GM19455 (cell line): ENCODE results near the gene TRAPPC2.
"Not testable (repeated sequence)": the region's sequence is repeated elsewhere in the genome, so short reads cannot be mapped to it uniquely, and the experiment has no call there.

ENCODE experiments used
- ATAC-seq: cut with Tn5 transposase; IDR thresholded peaks from one replicate; pipeline ENCODE4 v1.9.1; 2021; ENCODE audit not compliant: unreplicated experiment

Gene TRAPPC2

DNA sequence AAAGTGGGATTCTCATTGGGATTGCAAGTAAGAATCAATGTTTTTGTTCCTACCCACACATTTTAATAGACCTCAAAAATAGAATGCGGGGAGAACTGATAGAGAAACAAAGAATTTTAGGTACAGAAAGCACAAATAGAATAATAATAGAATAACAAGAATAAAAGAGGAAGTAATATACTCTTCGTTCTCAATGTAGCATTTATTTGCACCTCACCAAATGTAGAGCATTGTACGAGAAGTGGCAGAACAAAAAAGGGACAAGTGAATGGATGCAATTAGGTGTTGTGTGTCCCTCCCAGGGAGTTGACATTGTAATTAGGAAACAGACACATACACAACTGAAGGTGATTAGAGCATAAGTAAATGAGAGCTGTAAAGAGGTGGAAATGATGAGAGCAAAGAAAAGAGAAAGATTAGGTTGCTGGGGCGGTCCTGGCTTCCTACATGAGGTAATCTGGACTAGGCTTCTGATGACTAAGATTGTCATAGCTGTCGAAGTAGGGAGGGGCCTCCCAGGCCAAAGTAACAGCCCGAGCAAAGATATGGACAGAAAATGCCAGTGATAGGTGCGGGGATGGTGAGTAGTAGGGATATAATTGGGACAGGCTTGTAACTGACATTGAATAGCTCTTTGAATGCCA, 35.1 kb downstream of the TRAPPC2 start:
- peak; percentile 63 for ATAC-seq

DNA sequence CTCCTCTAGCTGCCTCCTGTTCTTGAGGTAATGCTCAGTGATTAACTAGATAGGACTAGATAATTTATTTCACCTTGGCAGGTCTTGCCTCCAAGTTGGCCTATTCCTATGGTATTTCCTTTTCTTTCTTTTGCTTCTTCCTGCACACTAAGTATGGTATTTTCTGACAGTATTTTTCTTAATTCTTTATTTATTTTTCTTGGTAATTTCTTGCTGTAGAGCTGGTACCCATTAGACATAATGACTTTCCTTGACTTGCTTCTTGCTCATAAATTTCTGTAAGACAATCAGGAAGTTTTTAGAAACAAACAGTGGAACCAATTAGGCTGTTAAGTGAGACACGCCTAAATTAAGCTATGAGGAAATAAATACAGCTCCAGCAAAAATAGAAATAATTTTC, 36.0 kb downstream of the TRAPPC2 start:
- ATAC-seq, result no peak

DNA sequence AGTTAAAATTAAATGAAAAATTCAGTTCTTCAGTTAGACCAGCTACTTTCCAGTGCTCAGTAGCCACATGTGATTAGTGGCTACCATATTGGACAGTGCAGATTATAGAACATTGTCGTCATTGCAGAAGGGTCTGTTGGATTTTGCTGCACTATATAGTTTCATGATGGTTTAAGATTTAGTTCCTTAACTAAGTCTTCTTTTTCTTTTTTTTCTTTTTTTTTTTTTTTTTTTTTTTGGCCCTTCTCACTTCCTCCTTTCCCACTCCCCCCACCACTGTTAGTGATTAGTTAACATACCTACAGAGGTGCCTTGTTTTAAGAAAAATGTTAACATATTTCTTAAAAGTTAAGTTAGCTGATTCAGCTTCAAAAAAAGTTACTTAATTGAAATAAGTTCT, 36.4 kb downstream of the TRAPPC2 start:
- no peak for ATAC-seq

DNA sequence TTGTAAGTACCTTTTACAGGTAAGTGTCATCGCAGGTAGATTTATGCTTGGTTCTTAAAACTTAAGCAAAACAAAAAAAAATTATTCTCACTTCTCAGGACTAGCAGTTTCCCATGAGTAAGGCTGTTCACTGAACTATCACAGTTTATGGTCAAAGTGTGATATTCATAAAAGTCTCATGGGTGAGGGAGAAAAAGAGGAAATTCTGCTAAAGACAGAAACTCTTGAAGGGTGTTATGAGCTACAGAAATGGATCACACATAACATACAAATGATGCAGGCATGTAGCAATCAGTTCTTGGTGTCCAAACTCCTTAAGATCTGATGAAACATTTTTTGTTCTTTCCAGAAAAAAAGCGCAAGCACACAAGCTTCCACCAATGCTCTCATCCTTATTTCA, 37.0 kb downstream of the TRAPPC2 start:
- ATAC-seq, result no peak

DNA sequence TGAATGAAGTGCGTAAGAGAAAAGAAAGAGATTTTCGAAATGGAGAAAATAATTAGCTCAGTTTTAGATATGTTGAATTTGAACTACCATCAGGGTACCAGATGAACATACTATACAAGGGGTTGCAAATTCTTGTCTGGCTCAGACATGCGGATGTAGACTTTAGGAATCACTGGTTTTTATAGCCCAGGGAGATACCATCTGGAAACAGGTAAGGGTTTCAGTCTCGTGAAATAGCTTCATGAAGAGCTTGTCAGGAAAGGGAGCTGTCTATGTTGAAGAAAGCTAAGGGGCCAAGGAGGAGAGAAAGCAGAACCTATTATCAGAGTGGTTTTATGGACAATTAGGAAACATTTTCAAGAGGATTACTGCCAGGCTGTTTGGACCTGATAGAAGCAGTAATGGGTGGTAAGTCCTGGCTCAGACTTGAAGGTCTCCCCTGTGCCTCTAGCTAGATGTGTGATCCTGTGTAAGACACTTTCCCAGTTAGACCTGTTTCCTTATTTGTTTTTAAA, 38.8 kb downstream of the TRAPPC2 start:
- ATAC-seq, result no peak

DNA sequence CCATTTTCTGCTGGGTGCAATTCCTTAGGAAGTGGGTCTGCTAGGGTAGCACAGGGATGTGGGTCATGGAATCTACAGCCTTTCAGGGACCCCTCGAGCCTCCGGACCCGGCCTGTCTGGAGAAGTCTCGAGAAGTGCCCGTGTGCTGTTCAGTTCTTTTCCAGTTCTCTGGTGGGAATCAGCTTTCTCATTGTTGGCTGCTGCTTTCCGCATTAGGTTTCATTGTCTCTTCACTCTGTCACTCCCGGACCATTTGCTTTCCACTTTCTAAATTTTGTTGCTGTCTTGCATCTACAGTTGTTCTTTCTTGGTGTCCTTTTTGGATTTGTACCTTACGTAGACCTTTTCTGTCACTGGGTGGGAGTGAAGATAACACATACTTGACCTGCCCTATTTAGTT, 39.4 kb downstream of the TRAPPC2 start:
- ATAC-seq, result no peak

DNA sequence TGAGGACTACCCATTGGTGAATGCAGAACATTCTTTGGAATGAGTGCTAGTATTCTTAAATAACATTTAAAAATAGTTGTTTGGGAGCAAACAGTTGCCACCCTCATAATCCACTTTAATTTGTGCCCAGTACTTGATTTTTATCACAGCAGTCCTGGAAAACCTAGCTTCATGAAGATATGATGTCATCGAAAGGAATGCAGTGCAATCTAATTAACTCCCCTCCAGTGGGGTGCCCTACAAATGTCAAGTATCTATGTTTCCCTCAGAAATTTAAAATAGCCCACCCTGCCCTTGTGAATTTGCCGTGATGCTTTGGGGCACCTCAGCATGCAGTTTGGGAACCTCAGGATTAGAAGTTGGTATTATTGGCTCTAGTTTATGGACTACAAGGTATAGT, 40.1 kb downstream of the TRAPPC2 start:
- ATAC-seq, result no peak

DNA sequence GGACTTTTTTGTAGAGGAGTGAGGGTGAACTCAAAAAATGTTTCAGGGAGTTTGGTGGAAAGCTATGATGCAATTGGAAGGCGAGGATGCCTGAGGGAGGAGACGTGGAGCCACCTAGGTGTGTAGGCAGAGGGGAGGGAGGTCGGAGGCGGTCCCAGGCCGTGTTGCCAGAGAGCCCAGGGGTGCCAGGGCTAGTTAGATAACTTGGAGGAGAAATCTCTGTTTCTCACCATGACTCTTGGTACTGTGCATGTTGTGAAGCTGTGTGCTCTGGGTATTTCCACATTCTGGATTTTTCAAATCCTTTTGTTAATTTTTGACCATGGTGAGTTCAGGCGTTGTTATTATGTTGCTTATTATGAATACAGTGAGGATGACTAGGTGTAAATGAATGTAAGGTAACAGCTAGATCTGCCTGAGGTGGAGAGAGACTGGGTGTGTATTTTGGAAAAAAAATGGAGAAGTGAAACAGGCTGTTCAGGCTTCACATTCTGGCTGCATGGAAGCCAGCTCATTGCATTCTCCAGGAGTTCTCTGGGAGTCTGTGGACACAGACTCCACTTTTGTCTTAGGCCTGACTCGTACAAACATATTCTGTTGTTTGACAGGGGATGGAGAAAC, 41.0 kb downstream of the TRAPPC2 start:
- ATAC-seq, result no peak

DNA sequence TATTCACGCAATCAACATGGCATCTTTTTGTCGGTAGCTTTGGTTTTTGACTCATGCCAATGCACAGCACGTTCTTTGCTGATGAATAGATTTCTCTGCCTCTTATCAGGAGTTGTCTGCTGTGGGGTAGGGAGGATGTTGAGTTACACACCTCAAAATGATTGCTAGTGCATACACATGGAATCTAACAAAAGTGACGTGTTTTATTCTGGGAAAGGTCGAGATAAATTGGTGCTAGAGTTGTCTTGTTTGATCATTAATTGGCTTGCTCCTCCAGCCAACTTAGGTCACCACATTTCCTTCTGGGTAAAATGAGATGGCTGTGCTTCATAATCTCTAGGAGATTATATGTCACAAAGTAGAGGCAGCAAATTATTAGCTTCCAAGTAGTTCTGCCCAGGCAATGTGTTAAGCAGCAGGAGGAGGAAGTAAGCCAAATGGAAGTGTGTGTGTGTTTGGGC, 41.6 kb downstream of the TRAPPC2 start:
- ATAC-seq, result no peak

DNA sequence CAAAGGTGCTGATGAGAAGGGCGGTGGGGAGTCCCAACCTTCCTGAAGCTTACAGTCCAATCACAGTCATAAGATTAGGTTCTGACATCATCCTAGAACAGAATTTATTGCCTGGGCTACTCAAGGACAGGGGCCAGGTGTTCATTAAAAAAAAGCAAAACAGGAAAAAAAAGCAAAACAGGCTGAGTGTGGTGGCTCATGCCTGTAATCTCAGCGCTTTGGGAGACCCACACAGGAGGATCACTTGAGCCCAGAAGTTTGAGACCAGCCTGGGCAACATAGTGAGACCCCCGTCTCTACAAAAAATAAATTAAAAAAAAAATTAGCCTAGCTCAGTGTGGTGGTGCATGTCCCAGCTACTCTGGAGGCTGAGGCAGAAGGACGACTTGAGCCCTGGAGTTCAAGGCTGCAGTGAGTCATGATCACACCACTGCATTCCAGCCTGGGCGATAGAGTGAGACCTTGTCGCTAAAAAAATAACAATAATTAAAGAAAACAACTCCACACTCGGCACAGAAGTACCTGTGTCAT, 42.5 kb downstream of the TRAPPC2 start:
- no peak for ATAC-seq

DNA sequence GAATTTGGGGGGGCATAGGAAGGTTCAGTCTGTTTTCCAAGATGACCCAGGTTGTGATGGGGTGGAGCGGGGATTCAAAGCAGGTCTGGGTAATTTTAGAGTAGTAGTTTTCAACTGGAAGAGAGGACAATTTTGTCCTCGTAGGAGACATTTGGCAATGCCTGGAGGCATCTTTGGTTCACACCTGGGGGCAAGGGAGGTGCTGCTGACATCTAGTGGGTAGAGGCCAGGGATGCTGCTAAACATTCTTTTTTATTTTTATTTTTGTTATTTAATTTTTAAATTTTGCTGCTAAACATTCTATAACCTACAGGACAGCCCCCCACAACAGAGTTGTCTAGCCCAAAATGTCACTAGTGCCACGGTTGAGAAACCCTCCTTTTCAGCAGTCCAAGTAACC, 43.6 kb downstream of the TRAPPC2 start:
- no peak for ATAC-seq

DNA sequence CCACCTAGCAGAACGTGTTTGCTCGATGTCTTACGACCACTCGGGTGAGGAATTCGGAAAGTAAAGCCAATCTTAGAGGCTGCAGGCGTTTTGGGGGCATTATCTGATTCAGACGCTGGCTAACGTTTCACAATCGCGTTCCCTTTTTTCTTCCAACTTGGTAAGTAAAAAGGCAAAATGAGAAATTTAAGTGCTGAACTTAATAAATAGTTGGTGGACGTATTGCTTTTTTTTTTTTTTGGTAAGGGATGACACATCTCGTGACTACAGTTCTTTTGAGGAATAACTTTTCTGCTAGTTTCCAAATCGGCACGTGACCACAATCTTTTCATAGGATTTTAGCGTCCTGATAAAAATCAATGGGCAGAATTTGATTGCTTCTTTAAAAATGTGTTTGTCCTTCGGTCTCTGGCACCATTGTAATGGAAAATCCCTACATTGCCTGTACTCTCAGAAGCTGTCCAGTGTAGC, 44.6 kb downstream of the TRAPPC2 start:
- ATAC-seq, result no peak

DNA sequence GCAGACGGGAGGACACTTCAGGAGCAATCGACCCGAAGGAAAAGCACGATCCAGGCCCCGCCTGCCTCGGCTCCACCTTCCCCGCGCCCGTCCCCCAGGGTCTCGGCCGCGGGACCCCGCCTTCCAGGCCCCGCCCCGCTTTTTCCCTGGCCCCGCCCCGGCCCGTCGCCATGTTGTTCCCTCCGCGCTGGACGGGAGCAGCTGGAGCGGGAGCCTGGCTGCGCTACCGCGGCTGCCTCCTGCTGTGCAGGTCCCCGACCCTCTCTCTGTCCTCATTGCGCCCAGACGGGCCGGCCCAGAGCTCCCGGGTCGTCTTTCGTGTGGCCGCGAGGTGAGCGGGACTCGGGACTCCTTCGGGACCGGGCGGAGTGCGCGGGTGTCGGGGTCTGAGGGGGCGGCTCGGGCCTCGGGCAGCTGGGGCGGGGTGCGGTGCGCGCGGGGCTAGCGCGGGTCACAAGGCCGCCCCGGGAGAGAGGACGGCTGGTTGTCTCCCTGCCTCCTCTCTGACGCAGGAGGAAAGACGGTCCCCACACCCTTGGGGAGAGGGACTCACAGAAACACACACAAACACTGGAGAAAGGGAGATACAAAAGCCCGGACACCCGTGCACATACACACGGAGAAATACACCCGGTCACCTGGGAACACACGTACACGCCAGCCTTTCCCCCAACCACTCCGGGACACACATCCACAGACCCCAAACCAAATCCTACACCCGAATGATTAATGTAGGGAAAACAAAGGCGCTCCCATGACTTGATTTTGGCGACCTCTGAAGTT, 45.3 kb downstream of the TRAPPC2 start, which contains the start of gene RAB9A:
TSS of gene RAB9A (plus strand) at position 171 of the 783 bp plus-strand sequence. CDS start 19,619 bp downstream, outside the sequence.
- ATAC-seq, result peak; percentile 81

DNA sequence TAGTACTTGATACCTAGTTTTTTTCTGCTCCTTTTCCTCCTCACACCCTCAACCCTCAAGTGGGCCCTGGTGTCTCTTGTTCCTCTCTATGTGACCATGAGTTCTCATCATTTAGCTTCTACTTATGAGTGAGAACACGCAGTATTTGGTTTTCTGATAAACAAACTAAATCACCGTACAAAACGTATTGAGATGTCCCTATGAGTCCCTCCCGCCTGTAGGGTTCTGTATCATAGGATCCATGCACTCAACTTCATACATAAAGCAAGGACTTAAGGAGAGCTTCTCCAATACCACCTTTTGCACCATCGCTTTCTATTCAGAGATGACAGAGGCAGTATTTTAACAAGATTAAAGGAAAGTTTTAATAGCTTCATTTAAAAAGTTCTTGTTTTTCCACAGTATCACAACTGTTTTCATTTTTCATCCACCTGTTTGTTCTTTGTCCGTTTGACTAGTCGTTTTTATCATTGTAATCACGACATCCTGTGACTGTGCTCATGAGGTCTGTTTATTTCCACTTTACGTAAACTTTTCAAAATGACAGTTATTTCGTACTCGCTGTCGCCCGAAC, 45.9 kb downstream of the TRAPPC2 start:
- ATAC-seq, result no peak

DNA sequence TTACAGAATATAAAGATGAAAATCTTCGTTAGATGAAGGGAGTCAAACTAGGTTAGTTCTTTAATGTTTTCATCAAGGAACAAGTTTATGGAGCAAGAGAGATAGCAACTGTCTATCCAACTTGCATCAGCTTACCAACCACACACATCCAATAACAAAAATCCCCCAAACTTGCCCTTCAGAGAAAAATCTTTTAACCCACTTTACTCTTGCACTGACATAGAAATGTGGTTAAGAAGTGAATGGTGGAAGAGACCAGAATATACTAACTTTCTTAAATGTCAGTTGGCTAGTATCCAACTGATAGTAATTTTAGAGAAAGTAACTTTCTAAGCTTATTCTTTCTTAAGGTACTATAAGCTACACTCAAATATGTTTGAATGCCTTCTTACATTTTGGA, 47.2 kb downstream of the TRAPPC2 start:
- ATAC-seq, result no peak

DNA sequence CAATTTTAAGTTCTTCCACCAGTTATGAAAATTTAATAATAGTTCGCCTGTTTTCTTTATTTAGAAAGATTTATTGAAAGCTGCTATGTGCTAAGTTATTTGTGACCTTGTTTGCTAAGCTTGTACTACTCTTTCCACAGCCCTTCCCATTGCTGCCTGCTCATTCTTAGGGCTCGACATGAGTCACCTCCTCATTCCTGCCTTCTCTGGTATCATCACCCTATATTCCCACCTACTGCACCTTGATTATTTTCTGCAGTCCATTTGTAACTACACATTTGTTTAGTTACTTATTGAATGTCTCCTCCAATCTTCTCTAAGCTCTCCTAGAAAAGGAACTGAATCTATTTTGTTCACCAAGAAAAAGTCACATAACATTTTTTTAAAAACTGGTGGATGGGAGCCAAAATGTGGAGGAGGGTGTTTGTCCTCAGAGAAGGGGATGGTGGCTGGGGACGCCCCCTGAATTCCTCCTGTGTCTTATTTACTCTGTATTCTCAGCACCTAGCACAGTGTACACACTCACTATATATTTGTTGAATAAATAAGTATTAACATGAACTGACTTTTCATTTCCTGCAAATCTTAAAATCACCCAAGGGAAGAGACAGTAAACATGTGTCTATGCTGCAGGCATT, 49.2 kb downstream of the TRAPPC2 start:
- ATAC-seq, result no peak

DNA sequence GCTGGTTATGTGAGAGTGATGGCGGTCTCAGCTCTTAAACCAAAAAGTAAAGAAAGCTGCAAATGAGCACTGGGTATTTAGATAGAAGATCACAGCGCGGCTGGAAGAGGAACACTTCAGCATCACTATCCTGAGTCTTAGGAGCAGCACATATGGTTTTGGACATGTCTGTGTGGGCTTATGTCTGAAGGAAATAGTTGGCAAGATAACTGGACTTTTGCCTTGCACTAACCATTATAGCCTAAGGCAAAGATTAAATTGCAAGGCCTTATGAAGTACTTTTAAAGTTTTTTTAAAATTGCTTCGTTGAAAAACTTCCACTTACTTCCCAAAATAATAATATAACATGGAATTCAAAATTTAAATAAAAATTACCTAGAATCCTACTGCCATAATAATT, 50.1 kb downstream of the TRAPPC2 start:
- ATAC-seq, result no peak

DNA sequence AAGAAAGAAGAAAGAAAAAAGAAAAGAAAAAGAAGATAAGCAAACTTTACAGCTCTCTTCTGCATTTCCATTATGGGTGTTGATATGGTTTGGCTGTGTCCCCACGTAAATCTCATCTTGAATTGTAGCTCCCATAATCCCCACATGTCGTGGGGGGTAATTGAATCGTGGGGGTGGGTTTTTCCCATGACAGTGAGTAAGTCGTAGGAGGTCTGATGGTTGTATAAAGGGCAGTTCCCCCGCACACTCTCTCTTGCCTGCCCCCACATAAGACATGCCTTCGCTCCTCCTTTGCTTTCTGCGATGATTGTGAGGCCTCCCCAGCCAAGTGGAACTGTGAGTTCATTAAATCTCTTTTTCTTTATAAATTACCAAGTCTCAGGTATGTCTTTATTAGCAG, 52.8 kb downstream of the TRAPPC2 start:
- no peak for ATAC-seq

DNA sequence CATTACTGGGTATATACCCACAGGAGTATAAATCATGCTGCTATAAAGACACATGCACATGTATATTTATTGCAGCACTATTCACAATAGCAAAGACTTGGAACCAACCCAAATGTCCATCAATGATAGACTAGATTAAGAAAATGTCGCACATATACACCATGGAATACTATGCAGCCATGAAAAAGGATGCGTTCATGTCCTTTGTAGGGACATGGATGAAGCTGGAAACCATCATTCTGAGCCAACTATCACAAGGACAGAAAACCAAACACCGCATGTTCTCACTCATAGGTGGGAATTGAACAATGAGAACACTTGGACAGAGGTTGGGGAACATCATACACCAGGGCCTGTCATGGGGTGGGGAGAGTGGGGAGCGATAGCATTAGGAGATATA, 54.7 kb downstream of the TRAPPC2 start:
- not testable (repeated sequence) for ATAC-seq

DNA sequence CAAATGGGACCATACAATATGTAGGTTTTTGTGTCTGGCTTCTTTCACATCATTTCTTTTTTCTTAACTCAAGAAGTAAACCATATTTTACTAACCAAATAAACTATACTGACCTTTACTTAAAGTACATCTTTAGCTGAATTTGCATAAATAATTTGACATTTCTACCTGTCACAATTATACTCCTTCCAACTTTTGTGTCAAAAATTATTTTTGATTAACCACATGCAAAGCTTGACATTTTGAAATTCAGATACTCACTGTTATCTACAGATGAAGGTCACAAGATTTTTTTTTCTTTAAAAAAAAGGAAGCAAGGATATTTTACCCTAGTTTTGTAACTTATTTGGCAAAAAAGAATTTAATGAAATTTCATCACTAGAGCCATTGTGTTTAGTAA, 57.5 kb downstream of the TRAPPC2 start:
- no peak for ATAC-seq

DNA sequence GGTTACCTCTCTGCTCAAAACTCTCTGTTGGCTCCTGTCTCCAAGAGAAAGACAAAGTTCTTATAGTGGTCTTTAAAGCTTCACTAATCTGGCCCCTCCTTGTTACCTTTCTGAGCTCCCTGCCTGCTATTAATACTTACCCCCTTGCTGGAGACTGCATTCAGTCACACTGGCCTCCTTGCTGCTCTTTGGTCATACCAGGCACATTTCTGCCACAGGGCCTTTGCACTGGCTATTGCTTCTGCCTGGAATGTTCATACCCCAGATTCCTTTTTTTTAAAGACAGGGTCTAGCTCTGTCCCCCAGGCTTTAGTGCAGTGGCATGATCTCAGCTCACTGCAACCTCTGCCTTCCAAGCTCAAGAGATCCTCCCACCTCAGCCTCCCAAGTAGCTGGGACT, 61.4 kb downstream of the TRAPPC2 start:
- no peak for ATAC-seq
